A673 (cell line): Measurements from ENCODE around the gene AFF1. TPM values are rescaled to one million over a fixed set of nuclear protein-coding genes. Genes with fewer than 3 reads are reported as not detected.
A peak's percentile ranks its signal among the peaks of the same experiment; 100 is the strongest.

Experiments
- BruUV-seq: library from RNA; stranded (reverse); fragments of 400-500 nt; replicated peaks from 2 replicates; lab custom pipeline; 2021; lab: Mats Ljungman, UMichigan
- CTCF ChIA-PET: fragments of 300-600 bp; sonication (Branson Sonifier 250); formaldehyde crosslinking; loops from one replicate; lab custom pipeline; 2022; ENCODE audit warnings: antibody characterized with exemption; lab: Charles Lee
- POLR2A ChIA-PET: fragments of 300-600 bp; sonication (Branson Sonifier 250); formaldehyde crosslinking; loops from one replicate; lab custom pipeline; 2022; ENCODE audit warnings: antibody characterized with exemption; ENCODE audit not compliant: low non-redundant PET; lab: Charles Lee
- DNase-seq: peaks from one replicate; pipeline ENCODE4 v3.0.0-alpha.2; 2015; ENCODE audit warnings: low spot score
- H3K27ac ChIP-seq: fragments of 200-600 bp; sonication (generic); 2 replicates; pipeline ENCODE4 v1.5.1; 2016; ENCODE audit warnings: mixed run types, low read depth, mild to moderate bottlenecking, mixed read lengths, antibody characterized with exemption, low read length; ENCODE audit not compliant: poor library complexity, severe bottlenecking
- H3K27me3 ChIP-seq: fragments of 200-600 bp; sonication (generic); replicated peaks from 2 replicates; pipeline ENCODE4 v1.6.1; 2017; ENCODE audit warnings: mixed run types, low read depth, mild to moderate bottlenecking, mixed read lengths, antibody characterized with exemption, low read length; ENCODE audit not compliant: insufficient read depth, poor library complexity
- H3K36me3 ChIP-seq: fragments of 200-600 bp; sonication (generic); 2 replicates; pipeline ENCODE4 v1.6.1; 2016; ENCODE audit warnings: mixed run types, mild to moderate bottlenecking, mixed read lengths, antibody characterized with exemption, low read length; ENCODE audit not compliant: insufficient read depth, poor library complexity, severe bottlenecking
- H3K4me1 ChIP-seq: fragments of 200-600 bp; sonication (generic); 2 replicates; pipeline ENCODE4 v1.6.1; 2017; ENCODE audit warnings: mixed run types, mild to moderate bottlenecking, mixed read lengths, antibody characterized with exemption, low read length; ENCODE audit not compliant: insufficient read depth, poor library complexity, severe bottlenecking
- H3K4me3 ChIP-seq: fragments of 200-600 bp; sonication (generic); 2 replicates; pipeline ENCODE4 v1.5.1; 2016; ENCODE audit warnings: low read depth, mixed run types, mild to moderate bottlenecking, mixed read lengths, low read length; ENCODE audit not compliant: poor library complexity, severe bottlenecking
- H3K9me3 ChIP-seq: fragments of 200-600 bp; sonication (generic); 2 replicates; pipeline ENCODE4 v1.6.1; 2016; ENCODE audit warnings: mixed run types, low read depth, mild to moderate bottlenecking, mixed read lengths, antibody characterized with exemption, low read length; ENCODE audit not compliant: poor library complexity, severe bottlenecking
- EZH2 ChIP-seq: fragments of 200-600 bp; sonication (generic); IDR thresholded peaks from 2 replicates; pipeline ENCODE4 v1.6.1; 2017; ENCODE audit warnings: borderline replicate concordance, low read depth, mild to moderate bottlenecking, mixed read lengths, antibody characterized with exemption, low read length; ENCODE audit not compliant: poor library complexity, severe bottlenecking
- intact Hi-C: fragments of 100-400 bp; cut with micrococcal nuclease; formaldehyde crosslinking; loops from one replicate; pipeline ENCODE4 v1.10.0; 2022; ENCODE audit not compliant: unreplicated experiment
- total RNA-seq: library from RNA; stranded (reverse); gene quantifications from 2 replicates; pipeline ENCODE4 v1.2.3, GENCODE V29; 2021
- TF ChIP-seq, protein P1 (sequence below): fragments of 300-800, 200-600 bp; sonication (generic); conservative IDR thresholded peaks from 2 replicates; pipeline ENCODE4 v1.5.1; 2017; ENCODE audit warnings: low read depth, mild to moderate bottlenecking, antibody characterized with exemption, low read length, moderate library complexity, mixed read lengths

The AFF1 gene
- total RNA-seq, 1 experiment from 2014 or later = 60.1 TPM

DNA sequence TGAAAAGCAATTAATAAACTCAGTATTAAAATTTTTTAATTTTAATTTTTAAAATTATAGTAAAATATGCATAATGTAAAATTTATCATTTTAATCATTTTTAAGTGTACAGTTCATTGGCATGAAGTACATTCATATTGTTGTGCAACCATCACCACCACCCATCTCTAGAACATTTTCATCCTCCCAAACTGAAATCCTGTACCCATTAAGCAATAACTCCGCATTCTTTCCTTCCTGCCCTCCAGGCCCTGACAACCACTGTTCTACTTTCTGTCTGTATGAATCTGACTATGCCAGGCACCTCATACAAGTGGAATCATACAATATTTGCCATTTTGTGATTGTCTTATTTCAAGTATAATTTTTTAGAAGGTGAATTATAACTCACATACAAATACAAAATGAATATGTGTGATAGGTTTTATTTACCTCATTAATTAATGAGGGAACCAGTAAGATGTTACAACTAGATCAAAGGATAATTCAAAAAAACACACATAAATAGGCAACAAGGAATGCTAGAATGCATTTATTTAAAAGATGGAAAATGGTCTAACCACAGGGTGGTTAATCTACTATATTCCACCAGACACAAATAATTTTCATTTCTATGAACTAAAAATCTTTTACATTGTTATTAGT, 13.1 kb upstream of the AFF1 start:
- Histone ChIP-seq H3K4me1 (peaks cover 13% of the 10 kb centered on the region), H3K9me3 (no peaks in the 10 kb centered on the region), H3K4me3 (no peak overlapping the region), H3K27ac (no peak overlapping the region), H3K36me3 (no peaks in the 10 kb centered on the region), H3K27me3 (no peaks in the 10 kb centered on the region)
- no peak for TF ChIP-seq EZH2
- TF ChIP-seq, protein P1, sequence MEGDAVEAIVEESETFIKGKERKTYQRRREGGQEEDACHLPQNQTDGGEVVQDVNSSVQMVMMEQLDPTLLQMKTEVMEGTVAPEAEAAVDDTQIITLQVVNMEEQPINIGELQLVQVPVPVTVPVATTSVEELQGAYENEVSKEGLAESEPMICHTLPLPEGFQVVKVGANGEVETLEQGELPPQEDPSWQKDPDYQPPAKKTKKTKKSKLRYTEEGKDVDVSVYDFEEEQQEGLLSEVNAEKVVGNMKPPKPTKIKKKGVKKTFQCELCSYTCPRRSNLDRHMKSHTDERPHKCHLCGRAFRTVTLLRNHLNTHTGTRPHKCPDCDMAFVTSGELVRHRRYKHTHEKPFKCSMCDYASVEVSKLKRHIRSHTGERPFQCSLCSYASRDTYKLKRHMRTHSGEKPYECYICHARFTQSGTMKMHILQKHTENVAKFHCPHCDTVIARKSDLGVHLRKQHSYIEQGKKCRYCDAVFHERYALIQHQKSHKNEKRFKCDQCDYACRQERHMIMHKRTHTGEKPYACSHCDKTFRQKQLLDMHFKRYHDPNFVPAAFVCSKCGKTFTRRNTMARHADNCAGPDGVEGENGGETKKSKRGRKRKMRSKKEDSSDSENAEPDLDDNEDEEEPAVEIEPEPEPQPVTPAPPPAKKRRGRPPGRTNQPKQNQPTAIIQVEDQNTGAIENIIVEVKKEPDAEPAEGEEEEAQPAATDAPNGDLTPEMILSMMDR = no peak
- CTCF ChIA-PET = interaction anchor here (0.6 to 1.7 kb wide), 6 partner anchors 10 to 228 kb away, joined by 3 to 18 read pairs (median 4); partner anchors contain the start of gene AFF1
- intact Hi-C loops = loop anchor here (2.0 to 5.0 kb wide), 3 partner anchors 86 to 316 kb away; no protein-coding TSS in a partner anchor
- no peak for DNase-seq
- BruUV-seq = no TSS peak
- POLR2A ChIA-PET = no interaction called here

- ChIA-PET CTCF (no interaction called here), POLR2A (interaction anchor here (0.9 kb wide), 1 partner anchor 86 kb away, joined by 4 read pairs; no protein-coding TSS in a partner anchor)
- DNase-seq = peak; percentile 55
- intact Hi-C loops = loop anchor here (5.0 kb wide), 2 partner anchors 82 to 312 kb away; no protein-coding TSS in a partner anchor
- Histone ChIP-seq H3K4me3 (no peak overlapping the region), H3K27ac (peak overlapping the region; percentile 59), H3K36me3 (no peaks in the 10 kb centered on the region), H3K4me1 (peaks cover 13% of the 10 kb centered on the region), H3K27me3 (no peaks in the 10 kb centered on the region), H3K9me3 (no peaks in the 10 kb centered on the region)
- no TSS peak for BruUV-seq
- TF ChIP-seq, protein P1 = no peak
- TF ChIP-seq EZH2 = no peak
Observed at GRCh38 chr4:86924811-86925210, 10.0 kb upstream of the AFF1 start.

DNA sequence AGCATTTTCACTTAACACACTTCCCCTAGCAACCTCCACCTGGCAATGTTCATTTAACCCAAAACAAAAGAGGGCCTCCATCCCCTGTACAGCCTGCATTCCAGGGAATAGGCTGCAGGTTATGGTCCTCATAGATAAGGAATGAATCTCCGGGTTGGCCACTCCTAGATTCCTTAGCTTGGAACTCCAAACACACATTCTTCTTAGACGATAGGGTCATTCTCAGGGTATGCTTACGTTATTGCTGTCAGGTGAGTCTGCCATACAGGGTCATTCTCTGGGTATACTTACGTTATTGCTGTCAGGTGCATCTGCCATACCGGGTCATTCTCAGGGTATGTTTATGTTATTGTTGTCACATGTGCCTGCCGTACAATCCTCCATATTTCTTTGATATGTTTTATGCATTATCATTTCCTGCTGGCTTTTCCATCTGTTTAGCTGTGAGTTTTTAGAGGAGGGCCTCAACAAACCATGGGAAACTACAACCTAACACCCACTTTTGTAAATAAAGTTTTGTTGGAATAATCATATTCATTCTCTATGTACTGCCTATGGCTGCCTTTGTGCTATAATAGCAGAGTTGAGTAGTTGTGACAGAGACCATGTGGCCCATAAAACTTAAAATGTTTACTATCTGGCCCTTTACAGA, 8.2 kb upstream of the AFF1 start:
- no peak for DNase-seq
- Histone ChIP-seq H3K27ac (no peak overlapping the region), H3K4me1 (peaks cover 13% of the 10 kb centered on the region), H3K27me3 (no peaks in the 10 kb centered on the region), H3K9me3 (no peaks in the 10 kb centered on the region), H3K4me3 (no peak overlapping the region), H3K36me3 (no peaks in the 10 kb centered on the region)
- CTCF ChIA-PET = no interaction called here
- TF ChIP-seq, protein P1 = no peak
- no peak for TF ChIP-seq EZH2
- intact Hi-C loops = no loop called here
- POLR2A ChIA-PET = no interaction called here
- no TSS peak for BruUV-seq
